Hematopoietic multipotent progenitor cell treated with erythropoietin and hydrocortisone succinate and interleukin-3 and kit ligand, for 17 days (in vitro differentiated cells): Measurements from ENCODE around the gene PKNOX2.

Experiments
- DNase-seq: peaks from one replicate; pipeline ENCODE4 v3.0.0-alpha.2; 2015; ENCODE audit warnings: low spot score

PKNOX2 gene

GRCh38 chr11:125236072-125236825, 71.7 kb downstream of the PKNOX2 start:
- no peak for DNase-seq

GRCh38 chr11:125239585-125240560, 75.3 kb downstream of the PKNOX2 start:
- no peak for DNase-seq

GRCh38 chr11:125241104-125241503, 76.6 kb downstream of the PKNOX2 start:
- DNase-seq: no peak

- DNase-seq: no peak
Measured at GRCh38 chr11:125242141-125242775, 77.7 kb downstream of the PKNOX2 start.

GRCh38 chr11:125244166-125244565, 79.6 kb downstream of the PKNOX2 start:
- DNase-seq: no peak

- no peak for DNase-seq
Measured at GRCh38 chr11:125245299-125245698, 80.7 kb downstream of the PKNOX2 start.

GRCh38 chr11:125247431-125247830, 82.9 kb downstream of the PKNOX2 start:
- DNase-seq: no peak

- DNase-seq: no peak
Measured at GRCh38 chr11:125250318-125251213, 86.0 kb downstream of the PKNOX2 start.

GRCh38 chr11:125251214-125251545, 86.6 kb downstream of the PKNOX2 start:
- no peak for DNase-seq

GRCh38 chr11:125251956-125252355, 87.4 kb downstream of the PKNOX2 start:
- no peak for DNase-seq

- no peak for DNase-seq
Measured at GRCh38 chr11:125253289-125253688, 88.7 kb downstream of the PKNOX2 start.

GRCh38 chr11:125253795-125254525, 89.4 kb downstream of the PKNOX2 start:
- DNase-seq: no peak

- DNase-seq: no peak
Measured at GRCh38 chr11:125256541-125257189, 92.1 kb downstream of the PKNOX2 start.

GRCh38 chr11:125257190-125257579, 92.6 kb downstream of the PKNOX2 start:
- DNase-seq: no peak

GRCh38 chr11:125257751-125258150, 93.2 kb downstream of the PKNOX2 start:
- no peak for DNase-seq

- DNase-seq: no peak
Measured at GRCh38 chr11:125258291-125259032, 93.9 kb downstream of the PKNOX2 start.

- no peak for DNase-seq
Measured at GRCh38 chr11:125261588-125261987, 97.0 kb downstream of the PKNOX2 start.

GRCh38 chr11:125262194-125262829, 97.8 kb downstream of the PKNOX2 start:
- DNase-seq: no peak

GRCh38 chr11:125262830-125263218, 98.3 kb downstream of the PKNOX2 start:
- DNase-seq: no peak
